GM21526 (cell line): ENCODE measurements around the gene GLOD4.
A peak's percentile ranks its signal among the peaks of the same experiment; 100 is the strongest.
"Not testable (repeated sequence)": the region's sequence is repeated elsewhere in the genome, so short reads cannot be mapped to it uniquely, and the experiment has no call there.

Experiments used
- ATAC-seq: cut with Tn5 transposase; IDR thresholded peaks from one replicate; pipeline ENCODE4 v1.9.1; 2021; ENCODE audit warnings: moderate library complexity; ENCODE audit not compliant: unreplicated experiment, low FRiP score

GLOD4 gene

DNA sequence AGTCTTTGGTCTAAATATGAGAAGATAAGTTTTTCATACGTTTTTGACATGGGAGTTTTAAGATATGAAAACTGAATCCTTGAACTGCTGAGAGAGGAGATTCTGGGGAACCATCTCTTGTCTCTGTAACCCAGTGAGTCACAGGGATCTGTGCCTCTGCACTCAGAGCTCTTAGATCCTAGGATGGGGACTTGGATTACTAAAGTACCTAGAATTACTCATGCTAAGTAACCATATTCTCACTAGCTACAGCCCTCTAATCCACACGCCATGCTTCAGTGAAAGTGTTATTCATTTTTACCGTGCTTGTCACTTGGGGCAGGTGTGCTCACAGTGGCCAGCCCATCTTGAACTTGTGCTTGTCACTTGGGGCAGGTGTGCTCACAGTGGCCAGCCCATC lies 2.1 kb upstream of the GLOD4 start:
- no peak for ATAC-seq

GRCh38 chr17:778096-778495 lies 4.0 kb downstream of the GLOD4 start:
- ATAC-seq = no peak

DNA sequence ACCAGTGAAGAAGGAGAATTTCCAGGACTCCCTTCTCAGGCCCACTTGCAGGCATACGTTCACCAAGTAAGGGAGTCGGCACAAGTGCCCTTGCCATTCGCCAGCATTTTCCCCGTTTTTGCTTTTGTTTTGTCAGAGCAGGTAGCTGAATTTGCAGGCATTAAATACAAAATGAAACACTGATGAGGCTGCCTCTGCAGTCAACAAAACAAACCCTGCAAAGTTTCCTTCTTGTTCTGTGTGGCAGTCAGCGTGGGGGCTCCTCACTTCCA lies 7.8 kb downstream of the GLOD4 start:
- no peak for ATAC-seq

GRCh38 chr17:773467-774312 lies 8.4 kb downstream of the GLOD4 start:
- ATAC-seq = no peak

DNA sequence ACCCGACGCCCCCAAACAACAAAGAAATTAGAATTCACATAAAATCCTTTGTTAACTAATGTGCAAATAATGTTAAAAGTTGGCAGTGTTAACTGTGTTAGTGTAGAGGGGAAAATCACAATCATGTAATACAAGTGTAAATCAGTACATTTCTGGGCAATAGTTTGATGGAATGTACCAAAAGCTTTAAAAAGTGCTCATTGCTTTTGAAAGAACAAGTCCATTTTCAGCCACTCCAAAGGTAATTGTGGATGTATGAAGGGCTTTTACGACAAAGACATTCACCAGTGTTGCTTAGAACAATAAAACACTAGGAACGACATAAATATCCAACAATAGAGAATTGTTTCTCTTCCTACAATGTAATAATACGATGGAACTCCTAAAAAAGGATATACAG lies 9.1 kb downstream of the GLOD4 start:
- ATAC-seq = no peak

- no peak for ATAC-seq
Observed at GRCh38 chr17:767076-767475, 15.0 kb downstream of the GLOD4 start.

DNA sequence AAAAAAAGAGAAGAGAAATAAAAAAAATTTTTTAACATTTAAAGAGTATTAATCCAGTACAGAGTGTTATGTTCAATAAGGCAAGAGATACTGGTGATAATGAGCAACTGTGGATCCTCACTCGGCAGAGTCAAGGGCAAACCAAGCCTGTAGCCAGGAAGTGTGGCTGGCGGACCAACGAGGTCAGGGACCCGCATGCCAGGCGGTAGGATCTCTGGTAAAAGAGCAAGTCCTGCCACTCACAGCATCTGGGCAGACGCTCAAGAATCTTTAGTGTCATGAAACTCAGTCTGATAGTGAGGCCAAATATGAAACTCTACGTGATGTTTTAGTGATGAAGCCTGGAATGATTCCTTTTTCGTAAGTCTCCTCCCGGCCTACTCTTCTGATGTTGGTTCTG lies 21.7 kb downstream of the GLOD4 start:
- ATAC-seq = no peak

DNA sequence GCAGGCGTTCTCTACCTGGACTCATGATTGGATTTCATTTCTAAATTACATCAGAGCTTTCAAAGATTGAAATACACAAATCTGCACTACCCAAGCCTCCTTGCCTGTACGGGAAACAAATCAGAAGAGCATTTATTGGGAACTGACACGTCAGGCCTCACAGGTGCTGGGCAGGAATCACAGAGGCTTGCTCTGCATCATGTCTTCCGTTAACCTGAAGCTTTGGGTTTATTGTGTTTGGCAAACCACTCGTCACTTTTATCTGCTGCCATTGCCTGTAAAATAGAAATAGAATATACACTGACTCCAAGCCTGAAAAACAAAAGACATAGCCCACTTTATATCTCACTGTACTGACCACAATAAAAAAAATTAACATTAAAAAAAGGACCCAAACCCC lies 22.1 kb downstream of the GLOD4 start:
- ATAC-seq = no peak

- ATAC-seq = not testable (repeated sequence)
Observed at GRCh38 chr17:756010-756567, 26.0 kb downstream of the GLOD4 start.

DNA sequence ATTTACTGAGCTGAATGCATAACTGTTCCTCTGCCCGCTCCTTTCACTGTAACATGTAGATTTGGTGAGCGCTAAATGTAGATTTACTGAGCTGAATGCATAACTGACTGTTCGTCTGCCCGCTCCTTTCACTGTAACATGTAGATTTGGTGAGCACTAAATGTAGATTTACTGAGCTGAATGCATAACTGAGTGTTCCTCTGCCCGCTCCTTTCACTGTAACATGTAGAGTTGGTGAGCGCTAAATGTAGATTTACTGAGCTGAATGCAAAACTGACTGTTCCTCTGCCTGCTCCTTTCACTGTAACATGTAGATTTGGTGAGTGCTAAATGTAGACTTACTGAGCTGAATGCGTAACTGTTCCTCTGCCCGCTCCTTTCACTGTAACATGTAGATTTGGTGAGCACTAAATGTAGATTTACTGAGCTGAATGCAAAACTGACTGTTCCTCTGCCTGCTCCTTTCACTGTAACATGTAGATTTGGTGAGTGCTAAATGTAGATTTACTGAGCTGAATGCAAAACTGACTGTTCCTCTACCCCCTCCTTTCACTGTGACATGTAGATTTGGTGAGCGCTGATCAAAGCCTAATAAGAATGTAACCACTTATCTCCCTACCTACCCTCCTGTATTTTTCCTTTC lies 26.6 kb downstream of the GLOD4 start:
- ATAC-seq = not testable (repeated sequence)

- ATAC-seq = no peak
Observed at GRCh38 chr17:753418-753817, 28.7 kb downstream of the GLOD4 start.

DNA sequence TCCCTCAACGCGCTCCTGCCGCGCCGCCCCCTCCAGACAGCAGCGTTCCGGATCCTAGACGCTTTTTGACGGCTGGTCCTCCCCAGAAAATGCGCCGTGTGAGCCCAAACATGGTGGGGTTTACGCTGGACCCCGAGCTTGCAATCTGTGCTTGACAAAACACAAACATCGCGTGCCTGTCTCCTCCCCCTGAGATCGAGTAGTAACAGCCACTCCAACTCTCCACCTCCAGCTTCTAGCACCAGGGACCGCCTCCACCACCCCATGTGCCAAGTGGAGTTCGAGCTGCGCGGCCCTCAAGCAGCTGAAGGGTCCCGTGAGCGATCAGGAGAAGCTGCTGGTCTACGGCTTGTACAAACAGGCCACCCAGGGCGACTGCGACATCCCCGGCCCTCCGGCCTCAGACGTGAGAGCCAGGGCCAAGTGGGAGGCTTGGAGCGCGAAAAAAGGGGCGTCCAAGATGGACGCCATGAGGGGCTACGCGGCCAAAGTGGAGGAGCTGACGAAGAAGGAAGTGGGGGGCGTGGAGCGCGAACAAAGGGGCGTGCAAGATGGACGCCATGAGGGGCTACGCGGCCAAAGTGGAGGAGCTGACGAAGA lies 29.4 kb downstream of the GLOD4 start:
- no peak for ATAC-seq

GRCh38 chr17:752002-752619 lies 30.0 kb downstream of the GLOD4 start, which contains the start of gene GEMIN4:
GEMIN4 (minus strand) TSS chr17:752264; CDS start chr17:752142, 122 bp downstream.
- peak; percentile 76 for ATAC-seq

GRCh38 chr17:751269-752001 lies 30.6 kb downstream of the GLOD4 start:
- ATAC-seq = peak; percentile 28

DNA sequence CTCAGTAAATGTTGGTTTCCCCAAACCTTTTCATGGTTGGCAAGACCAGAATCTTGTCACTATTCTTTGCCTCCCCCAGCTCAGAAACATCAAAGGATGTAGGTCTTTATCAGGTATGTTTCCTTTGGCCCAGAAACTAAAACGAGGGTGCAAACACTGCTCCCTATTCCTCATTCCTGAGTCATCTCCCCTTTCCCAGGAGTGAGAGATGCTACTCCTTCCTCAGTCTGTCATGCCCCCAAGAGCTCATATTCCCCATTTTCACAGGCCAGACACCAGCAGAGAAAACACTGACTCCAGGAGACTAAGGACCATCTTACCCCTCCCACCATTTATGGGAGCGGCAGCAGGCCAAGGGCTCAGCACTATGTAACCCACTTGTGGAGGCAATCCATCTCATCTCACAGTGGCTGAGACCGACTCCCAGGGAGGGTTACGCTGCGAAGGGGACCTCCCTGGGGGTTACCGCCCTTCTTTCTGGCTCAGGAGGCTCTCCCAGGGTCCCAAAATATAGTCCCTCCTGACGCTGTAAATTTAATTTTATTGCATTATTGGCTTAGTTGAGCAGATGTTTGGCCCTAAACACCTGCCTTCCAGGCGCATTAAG lies 31.5 kb downstream of the GLOD4 start:
- no peak for ATAC-seq

DNA sequence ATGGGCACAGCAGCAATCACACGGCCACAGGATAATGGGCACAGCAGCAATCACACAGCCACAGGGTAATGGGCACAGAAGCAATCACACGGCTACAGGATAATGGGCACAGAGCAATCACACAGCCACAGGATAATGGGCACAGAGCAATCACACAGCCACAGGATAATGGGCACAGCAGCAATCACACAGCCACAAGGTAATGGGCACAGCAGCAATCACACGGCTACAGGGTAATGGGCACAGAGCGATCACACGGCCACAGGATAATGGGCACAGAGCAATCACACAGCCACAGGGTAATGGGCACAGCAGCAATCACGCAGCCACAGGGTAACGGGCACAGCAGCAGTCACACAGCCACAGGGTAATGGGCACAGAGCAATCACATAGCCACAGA lies 32.7 kb downstream of the GLOD4 start:
- not testable (repeated sequence) for ATAC-seq

GRCh38 chr17:748604-749003 lies 33.5 kb downstream of the GLOD4 start:
- not testable (repeated sequence) for ATAC-seq

DNA sequence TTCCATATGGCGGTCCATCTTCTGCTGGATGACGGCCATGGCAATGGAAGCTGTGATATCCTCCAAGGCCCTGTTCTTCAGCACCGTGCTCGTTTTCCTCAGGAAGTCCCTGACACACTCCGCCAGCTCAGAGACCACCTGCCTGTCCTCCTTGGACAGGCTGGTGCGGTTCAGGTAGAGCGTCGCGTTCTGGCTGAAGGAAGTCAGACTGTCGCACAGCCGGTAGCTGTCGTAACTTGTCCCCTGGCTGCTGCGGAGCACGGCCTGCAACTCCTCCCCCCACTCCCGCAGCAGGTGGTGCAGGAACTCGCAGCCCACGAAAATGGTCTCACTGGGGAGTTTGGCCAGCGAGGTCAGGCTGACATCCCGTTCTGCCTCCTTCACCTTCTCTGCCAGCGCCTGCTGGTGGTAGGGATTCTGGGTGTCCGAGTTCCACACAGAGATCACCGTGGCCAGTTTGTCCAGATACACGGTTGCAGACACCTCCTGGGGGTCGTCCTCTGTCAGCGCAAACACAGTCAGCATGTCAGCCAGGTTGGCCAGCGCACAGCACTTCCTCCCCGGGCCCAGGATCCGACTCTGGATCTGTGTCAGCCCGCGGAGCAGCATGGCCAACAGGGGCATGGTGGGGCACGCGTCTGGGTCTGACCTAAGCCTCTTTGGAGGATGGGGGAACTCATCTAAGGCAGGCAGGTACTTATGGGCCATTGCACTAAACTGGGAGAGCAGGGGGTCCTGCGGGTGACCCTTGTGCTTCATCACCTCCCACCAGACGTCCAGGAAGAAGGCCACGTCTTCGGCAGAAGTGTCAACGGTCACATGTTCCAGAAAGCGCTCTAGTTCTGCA lies 35.1 kb downstream of the GLOD4 start:
- no peak for ATAC-seq

- no peak for ATAC-seq
Observed at GRCh38 chr17:746181-746580, 35.9 kb downstream of the GLOD4 start.
